Activated T-helper 17 cell treated with anti-CD3 and anti-CD28 coated beads, Interleukin-2, amount 50 U/mL, for 72 hours (primary cell): Measurements from ENCODE around the gene SEL1L. TPM values are rescaled to one million over a fixed set of nuclear protein-coding genes. Genes with fewer than 3 reads are reported as not detected.
"Not testable (repeated sequence)": the region's sequence is repeated elsewhere in the genome, so short reads cannot be mapped to it uniquely, and the experiment has no call there.

Experiments
- ATAC-seq: fragments of 150-1000 bp; cut with Tn5 transposase; replicated peaks from 2 replicates; pipeline ENCODE4 v1.10.0; 2021; ENCODE audit warnings: mild to moderate bottlenecking, moderate library complexity
- H3K27ac Mint-ChIP-seq: one replicate; pipeline ENCODE4 v1.8.0; 2022; ENCODE audit warnings: mixed read lengths
- H3K27me3 Mint-ChIP-seq: one replicate; pipeline ENCODE4 v1.8.0; 2022; ENCODE audit warnings: mixed read lengths
- H3K36me3 Mint-ChIP-seq: one replicate; pipeline ENCODE4 v1.8.0; 2022; ENCODE audit warnings: low read depth, mild to moderate bottlenecking, mixed read lengths
- H3K4me1 Mint-ChIP-seq: one replicate; pipeline ENCODE4 v1.8.0; 2022; ENCODE audit warnings: mixed read lengths
- H3K4me3 Mint-ChIP-seq: one replicate; pipeline ENCODE4 v1.8.0; 2022; ENCODE audit warnings: mild to moderate bottlenecking, mixed read lengths
- H3K9me3 Mint-ChIP-seq: one replicate; pipeline ENCODE4 v1.8.0; 2022; ENCODE audit warnings: mixed read lengths
- total RNA-seq, 2 donors: library from RNA; stranded (reverse); gene quantifications; one replicate each; pipeline ENCODE4 v1.2.3, GENCODE V29; 2022

SEL1L gene
- total RNA-seq, 2 donors from 2014 or later, result 58.7 to 69.8 TPM

DNA sequence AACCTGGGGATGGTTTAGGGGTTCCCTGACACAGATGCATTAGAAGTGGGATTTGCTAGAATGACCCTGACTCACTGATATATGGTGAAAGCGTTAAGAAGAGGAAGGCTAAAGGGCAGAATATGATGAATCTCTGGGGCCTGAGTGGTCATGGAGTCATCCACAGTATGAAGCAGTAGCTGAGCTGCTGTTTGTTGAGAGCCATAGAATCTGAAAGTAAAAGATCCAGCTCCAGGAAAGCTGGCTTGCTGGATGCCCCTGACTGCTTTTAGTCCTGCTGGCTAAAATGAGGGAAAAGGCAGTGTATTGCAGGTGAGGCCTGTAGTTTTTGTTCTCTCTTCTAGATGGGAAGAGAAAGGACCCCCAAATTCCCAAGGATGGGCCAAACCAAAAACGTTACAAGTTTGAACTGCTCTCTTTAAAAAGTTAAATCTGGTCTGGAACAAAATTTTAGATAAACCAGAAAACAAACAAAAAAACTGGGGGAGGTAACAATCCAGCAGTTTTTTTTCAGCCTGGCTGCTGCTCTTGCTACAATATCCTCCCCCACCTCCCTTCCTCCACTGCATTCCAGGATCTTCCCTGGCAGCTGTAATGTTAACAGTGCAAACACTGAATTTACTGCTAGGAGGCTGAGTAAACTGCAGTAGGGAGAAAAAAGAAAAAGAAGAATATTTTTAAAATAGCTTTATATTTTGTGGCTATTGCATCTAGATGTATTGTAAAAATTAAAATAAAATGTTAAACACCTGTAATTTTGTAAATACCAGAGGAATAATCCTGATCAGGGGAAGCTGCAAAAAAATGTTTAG, 16.5 kb downstream of the SEL1L start:
- Mint-ChIP-seq H3K9me3 (no peaks in the 10 kb centered on the region), H3K36me3 (peaks cover 93% of the 10 kb centered on the region), H3K27ac (peak overlapping the region; percentile 38), H3K27me3 (no peaks in the 10 kb centered on the region), H3K4me1 (peaks cover 27% of the 10 kb centered on the region), H3K4me3 (no peak overlapping the region)
- ATAC-seq, result no peak

DNA sequence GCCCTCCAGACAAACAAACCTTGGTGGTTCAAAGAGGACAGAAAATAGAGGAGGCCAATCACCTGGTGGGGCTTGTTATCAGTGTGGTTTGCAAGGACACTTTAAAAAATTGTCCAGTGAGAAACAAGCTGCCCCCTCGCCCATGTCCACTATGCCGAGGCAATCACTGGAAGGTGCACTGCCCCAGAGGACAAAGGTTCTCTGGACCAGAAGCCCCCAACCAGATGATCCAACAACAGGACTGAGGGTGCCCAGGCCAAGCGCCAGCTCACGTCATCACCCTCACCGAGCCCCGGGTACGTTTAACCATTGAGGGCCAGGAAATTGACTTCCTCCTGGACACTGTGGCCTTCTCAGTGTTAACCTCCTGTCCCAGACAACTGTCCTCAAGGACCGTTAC, 17.7 kb downstream of the SEL1L start:
- H3K27me3 Mint-ChIP-seq, ATAC-seq, H3K27ac Mint-ChIP-seq, H3K9me3 Mint-ChIP-seq, H3K4me3 Mint-ChIP-seq: not testable (repeated sequence)
- Mint-ChIP-seq H3K4me1 (peaks cover 20% of the 10 kb centered on the region), H3K36me3 (peaks cover 93% of the 10 kb centered on the region)

DNA sequence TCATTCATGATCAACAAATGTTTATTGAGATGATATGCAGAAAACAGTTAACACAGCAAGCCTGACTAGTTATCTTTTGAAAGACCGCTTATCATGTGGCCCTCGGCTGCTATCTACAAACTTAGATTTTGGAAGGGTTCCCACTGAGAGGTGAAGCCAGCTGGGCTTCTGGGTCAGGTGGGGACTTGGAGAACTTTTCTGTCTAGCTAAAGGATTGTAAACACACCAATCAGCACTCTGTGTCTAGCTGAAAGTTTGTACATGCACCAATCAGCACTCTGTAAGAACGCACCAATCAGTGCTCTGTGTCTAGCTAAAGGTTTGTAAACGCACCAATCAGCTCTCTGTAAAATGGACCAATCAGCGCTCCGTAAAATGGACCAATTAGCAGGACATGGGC, 20.8 kb downstream of the SEL1L start:
- H3K9me3 Mint-ChIP-seq, H3K27me3 Mint-ChIP-seq, ATAC-seq, H3K4me3 Mint-ChIP-seq, H3K27ac Mint-ChIP-seq: not testable (repeated sequence)
- peaks cover 13% of the 10 kb centered on the region for H3K4me1 Mint-ChIP-seq
- H3K36me3 Mint-ChIP-seq, result peaks cover 92% of the 10 kb centered on the region

DNA sequence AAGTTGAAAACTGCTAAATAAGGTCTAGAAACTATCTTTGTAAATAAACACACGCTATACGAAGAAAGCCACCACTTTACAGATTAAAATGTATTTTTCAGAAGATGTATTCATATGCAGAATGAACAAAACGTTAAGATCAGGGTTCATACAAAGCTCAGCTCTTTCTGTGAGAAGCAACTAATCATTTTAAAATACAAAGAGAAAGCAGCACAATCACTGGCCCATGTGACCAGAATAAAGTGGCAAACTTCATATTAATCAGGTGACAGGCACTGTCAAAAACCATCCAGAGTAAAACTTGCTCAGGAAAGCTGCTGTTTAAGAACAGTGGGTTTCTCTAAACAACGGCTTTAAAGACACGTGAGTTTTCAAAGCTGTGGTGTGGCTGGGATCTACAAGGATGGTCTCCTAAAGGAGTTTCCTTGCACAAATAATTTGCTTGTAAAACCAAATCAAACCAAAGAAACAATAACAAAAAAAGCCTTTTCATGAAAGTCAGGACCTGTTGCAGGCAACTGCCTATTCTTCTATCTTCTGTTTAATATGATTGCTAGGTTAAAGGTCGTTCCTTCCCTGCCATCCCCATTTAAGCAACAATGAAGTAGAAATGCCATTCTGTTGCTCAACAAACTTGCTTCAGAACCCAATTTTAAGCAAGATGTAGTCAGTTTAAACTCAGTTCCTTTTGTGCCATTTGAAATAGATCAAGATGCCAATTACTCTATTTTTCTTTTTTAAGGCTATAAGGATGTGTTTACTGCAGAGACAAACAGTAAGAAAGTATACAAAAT, 22.3 kb downstream of the SEL1L start:
- Mint-ChIP-seq H3K27me3 (no peaks in the 10 kb centered on the region), H3K27ac (peak overlapping the region; percentile 48), H3K36me3 (peaks cover 92% of the 10 kb centered on the region), H3K4me3 (no peak overlapping the region), H3K4me1 (peaks cover 22% of the 10 kb centered on the region), H3K9me3 (no peaks in the 10 kb centered on the region)
- ATAC-seq, result no peak

DNA sequence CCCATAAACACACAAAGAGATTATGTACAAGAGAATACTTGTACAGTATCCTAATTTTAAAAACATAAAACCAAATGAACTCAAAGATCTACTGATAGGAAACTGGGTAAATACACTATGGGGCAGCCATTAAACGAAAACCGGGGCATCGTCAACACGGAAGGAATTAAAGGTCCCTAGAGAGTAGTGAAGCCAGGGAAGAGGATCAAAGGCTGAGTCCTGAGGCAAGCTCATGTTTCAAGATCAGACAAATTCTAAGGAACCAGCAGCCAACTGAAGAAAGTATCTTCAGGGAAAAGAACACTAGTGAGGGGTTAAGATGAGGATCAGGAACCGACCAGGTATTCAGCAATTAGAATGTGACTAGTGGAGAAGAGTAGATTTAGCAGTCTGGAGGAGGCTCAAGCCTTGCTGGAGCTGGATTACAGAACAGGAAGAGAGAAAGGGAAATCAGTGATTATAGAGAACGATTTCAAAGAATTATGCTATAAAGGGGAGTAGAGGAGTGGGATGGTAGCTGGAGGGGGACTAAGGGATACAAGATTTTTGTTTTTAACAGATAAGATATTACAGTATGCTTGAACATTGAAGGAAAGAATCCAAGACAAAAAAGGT, 23.7 kb downstream of the SEL1L start:
- H3K27ac Mint-ChIP-seq, result peak overlapping the region; percentile 39
- H3K4me1 Mint-ChIP-seq, result peaks cover 19% of the 10 kb centered on the region
- ATAC-seq, result no peak
- H3K27me3 Mint-ChIP-seq, result no peaks in the 10 kb centered on the region
- no peak overlapping the region for H3K4me3 Mint-ChIP-seq
- H3K36me3 Mint-ChIP-seq, result peaks cover 91% of the 10 kb centered on the region
- H3K9me3 Mint-ChIP-seq, result no peaks in the 10 kb centered on the region

DNA sequence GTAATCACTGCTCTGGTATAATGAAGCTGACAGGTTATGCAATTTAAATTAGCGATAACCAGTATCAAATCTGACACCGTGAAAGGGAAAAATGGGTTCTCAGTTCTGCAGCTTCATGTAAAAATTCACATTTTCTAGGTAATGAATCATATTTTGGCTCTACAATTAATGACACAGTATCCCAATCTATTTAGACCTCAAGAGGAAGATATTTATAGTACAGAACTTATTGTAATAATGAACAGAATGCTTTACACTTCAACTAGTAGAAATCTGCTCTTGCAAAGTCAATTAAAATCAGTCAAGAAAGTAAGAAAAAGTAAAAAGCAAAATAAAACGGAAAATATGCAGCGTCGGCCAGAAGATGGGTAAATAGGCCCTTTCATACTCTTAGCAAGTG, 24.3 kb downstream of the SEL1L start:
- Mint-ChIP-seq H3K4me3 (no peak overlapping the region), H3K36me3 (peaks cover 91% of the 10 kb centered on the region), H3K4me1 (peaks cover 18% of the 10 kb centered on the region), H3K27ac (peak overlapping the region; percentile 39), H3K9me3 (no peaks in the 10 kb centered on the region), H3K27me3 (no peaks in the 10 kb centered on the region)
- no peak for ATAC-seq

DNA sequence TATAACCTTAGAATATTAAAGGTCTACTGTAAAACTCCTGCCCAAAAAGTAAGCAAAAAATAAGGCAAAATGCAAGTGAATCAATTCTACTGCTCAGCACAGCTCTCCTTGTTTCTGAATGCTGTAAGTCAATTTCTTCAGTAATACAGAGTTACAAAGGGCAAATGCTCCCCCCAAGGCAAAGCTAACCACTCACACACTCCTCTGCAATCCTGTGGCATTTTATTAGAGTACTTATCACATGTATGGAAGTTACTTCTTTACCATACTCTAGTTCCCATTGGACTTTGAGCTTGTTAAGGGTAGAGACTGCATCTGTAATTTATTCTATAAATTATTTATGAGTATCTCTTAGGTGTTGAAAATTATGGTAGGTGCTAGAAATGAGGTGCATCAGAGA, 27.2 kb downstream of the SEL1L start:
- H3K27me3 Mint-ChIP-seq, result no peaks in the 10 kb centered on the region
- H3K4me3 Mint-ChIP-seq, result no peak overlapping the region
- H3K36me3 Mint-ChIP-seq, result peaks cover 91% of the 10 kb centered on the region
- ATAC-seq, result no peak
- peak overlapping the region; percentile 62 for H3K27ac Mint-ChIP-seq
- H3K4me1 Mint-ChIP-seq, result peaks cover 18% of the 10 kb centered on the region
- H3K9me3 Mint-ChIP-seq, result no peaks in the 10 kb centered on the region

DNA sequence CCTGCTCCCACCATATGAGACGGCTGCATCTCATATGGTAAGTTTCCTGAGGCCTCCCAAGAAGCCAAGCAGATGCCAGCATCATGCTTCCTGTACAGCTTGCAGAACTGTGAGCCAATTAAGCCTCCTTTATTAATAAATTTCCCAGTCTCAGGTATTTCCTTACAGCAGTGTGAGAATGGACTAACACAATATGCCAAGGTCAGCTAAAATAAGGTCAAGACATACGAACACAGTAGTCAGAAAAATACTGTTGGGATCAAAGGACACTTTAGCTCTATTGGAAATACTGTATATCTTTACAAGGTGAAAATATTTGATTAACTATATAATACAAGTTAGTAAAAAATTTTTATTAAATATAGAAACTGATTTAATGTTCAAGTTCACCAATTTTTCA, 28.8 kb downstream of the SEL1L start:
- Mint-ChIP-seq H3K4me3 (no peak overlapping the region), H3K36me3 (peaks cover 94% of the 10 kb centered on the region), H3K4me1 (peaks cover 14% of the 10 kb centered on the region), H3K27me3 (no peaks in the 10 kb centered on the region), H3K9me3 (no peaks in the 10 kb centered on the region), H3K27ac (no peak overlapping the region)
- no peak for ATAC-seq

DNA sequence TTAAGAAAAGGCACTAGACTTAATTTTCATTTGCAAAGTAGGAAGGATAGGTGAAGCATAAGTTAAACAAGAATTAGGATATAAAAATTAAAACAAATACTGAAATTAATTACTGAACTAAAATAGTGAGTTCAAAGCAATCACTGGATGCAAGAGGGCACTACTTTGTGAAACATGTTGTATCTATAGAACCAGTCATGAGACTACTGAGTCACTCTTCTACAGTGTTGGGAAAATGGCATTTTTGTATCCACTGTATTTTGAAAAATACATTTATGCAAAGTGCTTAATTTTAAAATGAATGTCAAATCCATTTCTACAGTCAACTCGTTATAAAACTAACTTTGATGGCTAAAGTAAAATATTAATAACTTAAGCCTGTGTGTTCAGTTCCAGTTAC, 47.9 kb downstream of the SEL1L start:
- H3K4me3 Mint-ChIP-seq, result no peak overlapping the region
- H3K4me1 Mint-ChIP-seq, result no peaks in the 10 kb centered on the region
- H3K27me3 Mint-ChIP-seq, result no peaks in the 10 kb centered on the region
- H3K9me3 Mint-ChIP-seq, result no peaks in the 10 kb centered on the region
- no peak for ATAC-seq
- H3K27ac Mint-ChIP-seq, result peak overlapping the region; percentile 77
- H3K36me3 Mint-ChIP-seq, result peaks cover 95% of the 10 kb centered on the region

DNA sequence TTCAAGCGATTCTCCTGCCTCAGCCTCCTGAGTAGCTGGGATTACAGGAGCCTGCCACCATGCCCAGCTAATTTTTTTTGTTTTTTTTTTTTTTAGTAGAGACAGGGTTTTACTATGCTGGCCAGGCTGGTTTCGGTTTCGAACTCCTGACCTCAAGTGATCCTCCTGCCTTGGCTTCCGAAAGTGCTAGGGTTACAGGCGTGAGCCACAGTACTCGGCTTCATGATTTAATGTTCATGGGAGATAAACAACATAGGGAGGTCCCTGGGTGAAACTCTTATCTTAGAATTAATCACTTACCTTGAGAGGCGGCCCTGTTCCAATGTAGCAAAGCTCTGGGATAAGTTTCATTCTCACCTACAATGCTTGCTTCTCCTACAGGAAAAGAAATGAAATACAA, 48.3 kb downstream of the SEL1L start:
- Mint-ChIP-seq H3K36me3 (peaks cover 95% of the 10 kb centered on the region), H3K9me3 (no peaks in the 10 kb centered on the region), H3K4me1 (no peaks in the 10 kb centered on the region), H3K4me3 (no peak overlapping the region), H3K27ac (peak overlapping the region; percentile 77), H3K27me3 (no peaks in the 10 kb centered on the region)
- ATAC-seq, result peak; percentile 78

DNA sequence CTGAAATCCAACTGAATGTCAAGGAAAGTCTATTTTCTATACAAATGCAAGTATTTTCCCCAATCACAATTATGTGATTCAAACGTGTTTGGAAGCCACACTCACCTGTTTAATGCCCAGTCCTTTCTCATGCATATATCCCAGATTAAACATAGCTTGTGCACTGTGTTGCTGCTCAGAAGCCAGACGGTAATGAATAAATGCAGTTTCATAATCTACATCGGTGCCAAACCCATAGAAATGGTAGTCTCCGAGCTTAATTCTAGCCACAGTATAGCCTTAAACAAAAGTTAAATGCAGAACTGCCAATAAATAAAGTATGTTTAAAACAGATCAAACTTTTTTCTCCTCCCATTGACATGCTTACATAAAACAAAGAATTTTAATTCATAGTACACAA, 49.5 kb downstream of the SEL1L start:
- Mint-ChIP-seq H3K36me3 (peaks cover 95% of the 10 kb centered on the region), H3K4me1 (no peaks in the 10 kb centered on the region), H3K27me3 (no peaks in the 10 kb centered on the region), H3K4me3 (no peak overlapping the region), H3K27ac (no peak overlapping the region), H3K9me3 (no peaks in the 10 kb centered on the region)
- ATAC-seq, result no peak

DNA sequence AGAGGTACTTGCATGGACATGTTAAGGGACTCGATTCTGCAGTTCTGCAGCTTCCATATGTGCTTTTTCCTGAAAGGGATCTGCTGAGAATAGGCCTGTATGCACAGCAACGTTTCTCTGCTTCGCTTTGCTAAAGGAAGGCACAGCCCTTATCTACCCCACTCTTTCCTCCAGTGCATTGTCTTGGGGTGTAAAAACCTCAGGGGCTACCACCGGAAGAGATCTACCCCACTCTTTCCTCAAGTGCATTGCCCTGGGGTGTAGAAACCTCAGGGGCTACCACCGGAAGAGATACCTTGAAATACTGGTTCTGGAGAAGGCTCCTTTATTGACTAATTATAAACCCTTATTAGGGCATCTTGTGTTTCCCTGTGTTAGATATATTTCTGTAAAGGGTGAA, 52.9 kb downstream of the SEL1L start:
- Mint-ChIP-seq H3K27me3 (no peaks in the 10 kb centered on the region), H3K36me3 (peaks cover 95% of the 10 kb centered on the region), H3K9me3 (no peaks in the 10 kb centered on the region), H3K4me1 (no peaks in the 10 kb centered on the region), H3K27ac (no peak overlapping the region), H3K4me3 (no peak overlapping the region)
- ATAC-seq, result no peak

DNA sequence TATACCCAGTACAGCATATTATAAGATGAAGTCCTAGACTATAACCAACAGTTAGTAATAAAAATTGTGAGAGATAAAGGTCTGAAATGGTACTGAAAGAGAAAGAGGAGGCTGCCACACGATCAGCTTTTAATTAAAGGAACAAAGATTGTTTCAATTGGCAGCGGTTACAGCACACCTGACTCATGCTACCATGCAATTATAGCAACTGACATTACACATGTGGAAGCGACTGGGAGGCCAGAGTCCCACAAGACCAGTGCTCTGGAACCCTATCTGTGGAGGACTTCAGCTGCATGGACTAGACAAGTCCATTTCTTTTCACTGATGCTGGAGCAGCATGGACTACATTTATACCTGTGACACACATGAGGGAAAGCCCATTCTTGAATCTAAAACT, 55.2 kb downstream of the SEL1L start:
- H3K4me1 Mint-ChIP-seq, result peaks cover 19% of the 10 kb centered on the region
- H3K27me3 Mint-ChIP-seq, result no peaks in the 10 kb centered on the region
- no peaks in the 10 kb centered on the region for H3K9me3 Mint-ChIP-seq
- no peak overlapping the region for H3K27ac Mint-ChIP-seq
- H3K4me3 Mint-ChIP-seq, result no peak overlapping the region
- no peak for ATAC-seq
- peaks cover 95% of the 10 kb centered on the region for H3K36me3 Mint-ChIP-seq

DNA sequence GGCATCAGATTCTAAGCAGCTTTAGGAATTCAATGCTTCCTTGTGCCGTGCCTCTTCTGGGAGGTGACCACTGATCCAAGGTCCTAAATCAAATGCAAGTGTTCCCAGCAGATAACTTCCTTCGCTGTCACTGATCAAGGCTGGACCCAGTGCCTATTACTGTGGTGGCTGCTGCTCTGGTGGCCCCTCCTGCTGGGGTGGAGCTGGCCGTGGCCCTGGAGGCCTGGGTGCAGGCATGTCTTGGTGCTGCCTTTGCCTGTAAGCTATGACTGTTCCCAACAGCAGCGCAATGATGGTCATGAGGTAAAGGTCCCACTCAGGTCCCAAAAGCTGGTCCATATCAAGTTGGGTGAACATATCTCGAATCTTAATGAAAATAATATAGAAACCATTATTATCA, 56.8 kb downstream of the SEL1L start:
- H3K27ac Mint-ChIP-seq, result no peak overlapping the region
- H3K27me3 Mint-ChIP-seq, result no peaks in the 10 kb centered on the region
- no peaks in the 10 kb centered on the region for H3K9me3 Mint-ChIP-seq
- no peak for ATAC-seq
- no peak overlapping the region for H3K4me3 Mint-ChIP-seq
- peaks cover 24% of the 10 kb centered on the region for H3K4me1 Mint-ChIP-seq
- H3K36me3 Mint-ChIP-seq, result peaks cover 91% of the 10 kb centered on the region
